Transverse colon (tissue), 4 donors: Measurements from ENCODE around the gene CACNA1I. TPM values are rescaled to one million over a fixed set of nuclear protein-coding genes. Genes with fewer than 3 reads are reported as not detected.

ENCODE experiments used
- DNase-seq: peaks from one replicate; pipeline ENCODE4 v3.0.0-alpha.2; 2019
- H3K27ac ChIP-seq, 4 donors: fragments of 200-600 bp; sonication (generic); 2 replicates each; pipeline ENCODE4 v1.5.1; 2016 to 2018; ENCODE audit warnings: inconsistent platforms in 4 of 4
- H3K27me3 ChIP-seq: fragments of 200-600 bp; sonication (generic); 2 replicates; pipeline ENCODE4 v1.5.1; 2017; ENCODE audit warnings: inconsistent platforms
- H3K36me3 ChIP-seq, 4 donors: fragments of 200-600 bp; sonication (generic); 2 replicates each; pipeline ENCODE4 v1.5.1; 2017 to 2019; ENCODE audit warnings: inconsistent platforms in 4 of 4
- H3K4me1 ChIP-seq, 4 donors: fragments of 200-600 bp; sonication (generic); 2 replicates each; pipeline ENCODE4 v1.5.1; 2017 to 2020; ENCODE audit warnings: inconsistent platforms in 4 of 4
- H3K4me3 ChIP-seq, 4 donors: fragments of 200-600 bp; sonication (generic); 1 replicate in 1 of 4; 2 replicates in 3 of 4; pipeline versions ENCODE4 v1.5.1 to v1.6.1; 2017 to 2019; ENCODE audit warnings: inconsistent platforms in 4 of 4
- H3K9me3 ChIP-seq, 2 donors: fragments of 200-600 bp; sonication (generic); 2 replicates each; pipeline ENCODE4 v1.5.1; 2017 to 2019; ENCODE audit warnings: inconsistent platforms in 2 of 2
- EP300 ChIP-seq: sonication (generic); formaldehyde crosslinking; IDR thresholded peaks from one replicate; pipeline ENCODE4 v1.6.1; 2017; ENCODE audit warnings: antibody characterized with exemption, low read depth
- POLR2A ChIP-seq: fragments of 450-650 bp; IDR thresholded peaks from one replicate; pipeline ENCODE4 v1.6.1; 2016; ENCODE audit warnings: antibody characterized with exemption, mild to moderate bottlenecking, moderate library complexity
- POLR2AphosphoS5 ChIP-seq, 3 donors: sonication (generic); formaldehyde crosslinking; IDR thresholded peaks; one replicate each; pipeline ENCODE4 v1.6.1; 2016; ENCODE audit warnings: antibody characterized with exemption in 3 of 3
- WGBS, 2 donors: methylation state at CpG; one replicate each; pipeline ENCODE4 v1.1.5; 2018; ENCODE audit warnings: low coverage in 1 of 2; 5-methylcytosine and 5-hydroxymethylcytosine counted together
- in situ Hi-C, 4 donors: fragments of 200-750 bp; cut with MboI; loops; one replicate each; pipeline versions ENCODE4 v1.15.0 to v1.15.1; 2017; ENCODE audit warnings: low sequenced_read_pairs in 3 of 4, low pct_ligation_motif_present in 1 of 4, low pct_unique_long_range_greater_than_20kb in 1 of 4
- intact Hi-C: fragments of 100-400 bp; cut with DNase I; formaldehyde crosslinking; loops from one replicate; pipeline ENCODE4 v1.15.1; 2023; ENCODE audit warnings: low total_unique reads
- total RNA-seq, 4 donors: library from RNA; depleted of rRNA; stranded (reverse); fragments of >200 nt; gene quantifications; one replicate each; pipeline ENCODE4 v1.1.0, GENCODE V29; 2016
- TF ChIP-seq, protein P1 (sequence below), 5 experiments: fragments of 200-600 bp in 3 of 5; fragments of 450-650 bp in 2 of 5; sonication (generic) in 3 of 5; IDR thresholded peaks; 1 replicate in 2 of 5; 2 replicates in 3 of 5; pipeline ENCODE4 v1.5.1; 2016 to 2017; ENCODE audit warnings: antibody characterized with exemption in 5 of 5, inconsistent platforms in 3 of 5, mild to moderate bottlenecking in 2 of 5, moderate library complexity in 1 of 5

CACNA1I gene
- total RNA-seq, 4 donors from 2014 or later, result 0.14 to 1.1 (median 0.66) TPM

DNA sequence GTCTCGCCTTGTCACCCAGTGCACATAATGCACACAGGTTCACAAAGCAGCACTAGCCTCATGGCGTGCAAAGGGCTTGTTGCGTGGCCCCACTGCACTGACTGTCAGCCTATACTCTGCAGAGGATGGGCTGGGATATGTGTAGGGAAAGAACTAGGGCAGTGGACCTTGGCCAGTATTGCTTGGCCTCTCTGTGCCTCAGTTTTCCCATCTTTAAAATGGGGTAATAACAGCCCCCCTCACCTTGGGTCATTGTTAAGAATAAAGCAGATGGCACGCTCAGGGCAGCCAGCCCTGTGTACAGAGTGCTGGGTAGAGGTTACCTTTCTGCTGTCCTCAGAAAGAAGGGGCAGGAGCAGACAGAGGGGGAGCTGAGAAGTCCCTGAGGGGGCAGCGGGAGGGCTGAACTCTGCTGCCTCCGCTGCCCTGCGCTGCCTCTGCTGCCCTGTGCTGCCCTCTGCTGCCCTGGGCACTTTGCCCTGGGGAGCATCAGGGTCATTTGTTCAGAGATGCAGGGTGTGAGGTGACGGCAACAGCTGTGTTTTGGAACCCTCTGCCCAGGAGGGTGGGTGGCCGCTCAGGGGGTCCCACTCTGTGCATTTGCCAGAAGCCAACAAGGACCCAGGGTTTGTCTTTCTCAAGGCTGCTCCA is 71.2 kb downstream of the CACNA1I start:
- TF ChIP-seq POLR2A (no peak), EP300 (no peak), POLR2AphosphoS5 (IDR thresholded peaks at IDR 0.05) (no peak)
- TF ChIP-seq, protein P1, sequence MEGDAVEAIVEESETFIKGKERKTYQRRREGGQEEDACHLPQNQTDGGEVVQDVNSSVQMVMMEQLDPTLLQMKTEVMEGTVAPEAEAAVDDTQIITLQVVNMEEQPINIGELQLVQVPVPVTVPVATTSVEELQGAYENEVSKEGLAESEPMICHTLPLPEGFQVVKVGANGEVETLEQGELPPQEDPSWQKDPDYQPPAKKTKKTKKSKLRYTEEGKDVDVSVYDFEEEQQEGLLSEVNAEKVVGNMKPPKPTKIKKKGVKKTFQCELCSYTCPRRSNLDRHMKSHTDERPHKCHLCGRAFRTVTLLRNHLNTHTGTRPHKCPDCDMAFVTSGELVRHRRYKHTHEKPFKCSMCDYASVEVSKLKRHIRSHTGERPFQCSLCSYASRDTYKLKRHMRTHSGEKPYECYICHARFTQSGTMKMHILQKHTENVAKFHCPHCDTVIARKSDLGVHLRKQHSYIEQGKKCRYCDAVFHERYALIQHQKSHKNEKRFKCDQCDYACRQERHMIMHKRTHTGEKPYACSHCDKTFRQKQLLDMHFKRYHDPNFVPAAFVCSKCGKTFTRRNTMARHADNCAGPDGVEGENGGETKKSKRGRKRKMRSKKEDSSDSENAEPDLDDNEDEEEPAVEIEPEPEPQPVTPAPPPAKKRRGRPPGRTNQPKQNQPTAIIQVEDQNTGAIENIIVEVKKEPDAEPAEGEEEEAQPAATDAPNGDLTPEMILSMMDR (IDR thresholded peaks at IDR 0.05), result no peak
- intact Hi-C loops, result no loop called here

DNA sequence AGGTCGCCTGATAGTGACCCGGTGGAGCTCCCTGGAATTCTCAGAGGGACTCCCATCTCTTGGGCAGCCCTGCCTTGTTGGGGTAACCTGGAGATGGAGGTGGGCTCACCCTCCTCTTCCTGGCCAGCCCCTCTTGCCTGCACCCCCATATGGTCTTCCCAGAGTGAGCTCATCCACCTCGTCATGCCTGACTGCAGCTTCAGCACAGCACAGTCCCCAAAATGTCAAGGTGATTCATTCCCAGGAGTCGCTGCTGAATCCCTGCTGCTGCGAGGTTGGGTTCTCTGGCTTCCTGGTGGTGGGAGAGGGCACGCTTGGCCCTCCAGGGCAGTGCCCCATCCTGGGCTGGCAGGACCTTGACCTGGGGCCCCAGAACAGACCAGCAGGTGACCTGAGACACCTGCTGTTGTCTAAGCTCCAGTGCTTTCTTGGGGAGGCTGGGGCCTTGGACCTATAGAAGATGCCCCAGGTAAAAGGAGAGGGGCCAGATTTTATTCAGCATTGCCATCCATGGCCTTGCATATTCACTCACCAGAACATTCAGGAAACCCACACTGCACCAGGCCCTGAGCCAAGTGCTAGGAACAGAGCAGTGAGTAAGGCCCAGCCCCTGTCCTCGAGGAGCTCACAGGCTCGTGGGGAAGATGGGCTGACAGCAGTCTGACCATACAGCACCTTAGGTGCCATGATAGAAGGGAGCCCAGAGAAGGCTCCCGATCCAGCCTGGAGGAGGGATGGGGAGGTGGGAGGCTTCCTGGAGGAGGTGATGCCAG is 72.9 kb downstream of the CACNA1I start:
- H3K4me3 ChIP-seq, result no peak overlapping the region
- WGBS, 2 donors, result 65 to 100% methylated on average over 1 to 9 of the region's 9 CpGs
- no peak overlapping the region for H3K27ac ChIP-seq
- H3K36me3 ChIP-seq, result no peaks in the 10 kb centered on the region
- H3K27me3 ChIP-seq, result peaks cover 14% of the 10 kb centered on the region
- no peaks in the 10 kb centered on the region for H3K9me3 ChIP-seq
- in situ Hi-C loops, result no loop called here
- TF ChIP-seq POLR2AphosphoS5 (IDR thresholded peaks at IDR 0.05) (no peak), POLR2A (no peak), EP300 (no peak)
- TF ChIP-seq, protein P1 (IDR thresholded peaks at IDR 0.05), result no peak
- no peaks in the 10 kb centered on the region for H3K4me1 ChIP-seq
- no peak for DNase-seq
- intact Hi-C loops, result no loop called here

More for the DNA sequence above, 71.2 kb downstream of the CACNA1I start:
- Histone ChIP-seq H3K9me3 (no peaks in the 10 kb centered on the region), H3K27ac (no peak overlapping the region), H3K27me3 (peaks cover 14% of the 10 kb centered on the region), H3K4me1 (no peaks in the 10 kb centered on the region), H3K36me3 (no peaks in the 10 kb centered on the region), H3K4me3 (no peak overlapping the region)
- no peak for DNase-seq
- WGBS, 2 donors, result 83% methylated on average over 9 of the region's 9 CpGs; no CpG with 5 or more reads in 1 of the 2 donors
- in situ Hi-C loops, result no loop called here

DNA sequence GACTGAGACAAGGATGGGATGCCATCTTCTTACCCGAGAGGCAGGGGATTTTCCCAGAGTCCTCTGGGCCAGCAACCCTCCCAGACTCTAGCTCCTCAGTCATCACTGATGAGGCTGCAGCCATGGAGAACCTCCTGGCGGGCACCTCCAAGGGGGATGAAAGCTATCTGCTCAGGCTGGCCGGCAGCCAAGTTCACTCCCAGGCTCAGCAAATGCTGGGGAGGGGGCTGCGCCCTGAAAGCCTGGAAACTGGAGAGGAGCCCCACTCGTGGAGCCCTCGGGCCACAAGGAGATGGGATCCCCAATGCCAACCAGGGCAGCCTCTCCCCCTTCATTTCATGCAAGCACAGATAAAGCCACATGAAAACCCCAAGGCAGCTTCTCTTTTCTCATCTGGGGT is 75.0 kb downstream of the CACNA1I start:
- intact Hi-C loops, result no loop called here
- H3K4me3 ChIP-seq, result no peak overlapping the region
- no peaks in the 10 kb centered on the region for H3K36me3 ChIP-seq
- no peaks in the 10 kb centered on the region for H3K4me1 ChIP-seq
- in situ Hi-C loops, result no loop called here
- WGBS, 2 donors, result 67% methylated on average over 6 of the region's 6 CpGs; no CpG with 5 or more reads in 1 of the 2 donors
- no peak overlapping the region for H3K27ac ChIP-seq
- no peaks in the 10 kb centered on the region for H3K9me3 ChIP-seq
- DNase-seq, result no peak
- H3K27me3 ChIP-seq, result peaks cover 14% of the 10 kb centered on the region
- no peak for TF ChIP-seq EP300

DNA sequence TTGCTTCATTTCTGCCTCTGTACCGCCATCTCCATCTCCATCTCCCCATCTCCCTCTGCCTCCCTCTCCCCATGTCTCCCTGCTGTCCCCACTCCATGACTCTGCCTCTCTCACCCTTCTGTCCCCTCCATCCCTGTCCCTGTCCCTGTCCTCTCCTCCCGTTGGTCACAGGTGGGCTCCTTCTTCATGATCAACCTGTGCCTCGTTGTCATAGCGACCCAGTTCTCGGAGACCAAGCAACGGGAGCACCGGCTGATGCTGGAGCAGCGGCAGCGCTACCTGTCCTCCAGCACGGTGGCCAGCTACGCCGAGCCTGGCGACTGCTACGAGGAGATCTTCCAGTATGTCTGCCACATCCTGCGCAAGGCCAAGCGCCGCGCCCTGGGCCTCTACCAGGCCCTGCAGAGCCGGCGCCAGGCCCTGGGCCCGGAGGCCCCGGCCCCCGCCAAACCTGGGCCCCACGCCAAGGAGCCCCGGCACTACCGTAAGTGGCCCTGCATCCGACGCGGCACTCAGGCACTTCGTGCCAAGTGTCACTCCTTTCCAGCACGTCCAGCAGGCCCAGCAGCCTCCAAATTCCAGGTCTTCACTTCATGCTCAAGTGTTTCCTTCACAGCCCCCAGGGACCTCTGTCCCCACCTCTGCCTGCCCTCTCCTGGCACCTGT is 76.0 kb downstream of the CACNA1I start:
- intact Hi-C loops, result no loop called here
- in situ Hi-C loops, result no loop called here
- Histone ChIP-seq H3K27me3 (peaks cover 14% of the 10 kb centered on the region), H3K4me3 (no peak overlapping the region), H3K9me3 (no peaks in the 10 kb centered on the region), H3K27ac (no peak overlapping the region), H3K4me1 (no peaks in the 10 kb centered on the region), H3K36me3 (no peaks in the 10 kb centered on the region)
- DNase-seq, result no peak
- WGBS, 2 donors, result 76 to 78% methylated on average over 6 to 31 of the region's 31 CpGs
- TF ChIP-seq POLR2AphosphoS5 (IDR thresholded peaks at IDR 0.05), result no peak
- TF ChIP-seq, protein P1 (IDR thresholded peaks at IDR 0.05), result no peak
- TF ChIP-seq POLR2A, result no peak
- TF ChIP-seq EP300, result no peak
